NCI-H748 treated with DMSO at 0.1 percent for 48 hours (cell line): ENCODE results near the gene GRIA3.

Experiments used
- DNase-seq: peaks from one replicate; lab custom pipeline; 2025; lab: John Stamatoyannopoulos, UW

Gene GRIA3

GRCh38 chrX:123199338-123199737 is 15.3 kb downstream of the GRIA3 start:
- no peak for DNase-seq

- no peak for DNase-seq
These were observed 17.6 kb downstream of the GRIA3 start for GRCh38 chrX:123201720-123202119.

GRCh38 chrX:123202523-123202922 is 18.4 kb downstream of the GRIA3 start:
- no peak for DNase-seq

GRCh38 chrX:123203772-123204171 is 19.7 kb downstream of the GRIA3 start:
- no peak for DNase-seq

- no peak for DNase-seq
These were observed 22.1 kb downstream of the GRIA3 start for GRCh38 chrX:123206176-123206575.

- DNase-seq, result no peak
These were observed 26.2 kb downstream of the GRIA3 start for GRCh38 chrX:123210252-123210651.

GRCh38 chrX:123215397-123216089 is 31.5 kb downstream of the GRIA3 start:
- no peak for DNase-seq

- no peak for DNase-seq
These were observed 33.0 kb downstream of the GRIA3 start for GRCh38 chrX:123217077-123217476.

GRCh38 chrX:123217728-123218127 is 33.6 kb downstream of the GRIA3 start:
- DNase-seq, result no peak

GRCh38 chrX:123219916-123220315 is 35.8 kb downstream of the GRIA3 start:
- DNase-seq, result no peak

GRCh38 chrX:123222920-123223319 is 38.8 kb downstream of the GRIA3 start:
- DNase-seq, result no peak

GRCh38 chrX:123223409-123223808 is 39.3 kb downstream of the GRIA3 start:
- no peak for DNase-seq

- DNase-seq, result no peak
These were observed 39.8 kb downstream of the GRIA3 start for GRCh38 chrX:123223859-123224258.

- DNase-seq, result no peak
These were observed 46.7 kb downstream of the GRIA3 start for GRCh38 chrX:123230798-123231197.

GRCh38 chrX:123236859-123237258 is 52.8 kb downstream of the GRIA3 start:
- DNase-seq, result no peak

GRCh38 chrX:123237271-123237670 is 53.2 kb downstream of the GRIA3 start:
- no peak for DNase-seq

GRCh38 chrX:123254457-123254856 is 70.4 kb downstream of the GRIA3 start:
- DNase-seq, result no peak

- DNase-seq, result no peak
These were observed 72.3 kb downstream of the GRIA3 start for GRCh38 chrX:123256378-123256777.

GRCh38 chrX:123260920-123261418 is 76.9 kb downstream of the GRIA3 start:
- DNase-seq, result no peak

- peak; percentile 50 for DNase-seq
These were observed 79.2 kb downstream of the GRIA3 start for GRCh38 chrX:123263270-123263669.

GRCh38 chrX:123263747-123264146 is 79.7 kb downstream of the GRIA3 start:
- DNase-seq, result peak; percentile 53

GRCh38 chrX:123267220-123267619 is 83.1 kb downstream of the GRIA3 start:
- no peak for DNase-seq

GRCh38 chrX:123271902-123272301 is 87.8 kb downstream of the GRIA3 start:
- DNase-seq, result no peak

GRCh38 chrX:123272630-123273029 is 88.6 kb downstream of the GRIA3 start:
- DNase-seq, result no peak
